ENCODE data around the gene PTGER1.
A peak's percentile ranks its signal among the peaks of the same experiment; 100 is the strongest.
"Not testable (repeated sequence)": the region's sequence is repeated elsewhere in the genome, so short reads cannot be mapped to it uniquely, and the experiment has no call there.

The PTGER1 gene

DNA sequence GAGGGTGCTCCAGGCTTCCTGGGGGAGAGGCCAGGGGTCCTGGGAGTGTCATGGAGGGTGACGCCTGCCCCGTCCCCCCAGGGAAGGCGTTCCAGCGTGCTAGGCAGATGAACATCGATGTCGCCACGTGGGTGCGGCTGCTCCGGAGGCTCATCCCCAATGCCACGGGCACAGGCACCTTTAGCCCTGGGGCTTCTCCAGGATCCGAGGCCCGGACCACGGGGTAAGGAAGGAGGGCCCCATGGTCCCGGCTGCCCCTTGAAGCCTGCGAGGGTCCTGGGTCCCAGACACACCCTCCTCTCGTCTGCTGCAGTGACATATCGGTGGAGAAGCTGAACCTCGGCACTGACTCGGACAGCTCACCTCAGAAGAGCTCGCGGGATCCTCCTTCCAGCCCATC is 11.4 kb downstream of the PTGER1 start:
- no peak overlapping the region for H3K27ac ChIP-seq
- no peak for TF ChIP-seq ZFX (IDR thresholded peaks at IDR 0.05; ENCODE audit: borderline replicate concordance)
- TF ChIP-seq, protein P1, sequence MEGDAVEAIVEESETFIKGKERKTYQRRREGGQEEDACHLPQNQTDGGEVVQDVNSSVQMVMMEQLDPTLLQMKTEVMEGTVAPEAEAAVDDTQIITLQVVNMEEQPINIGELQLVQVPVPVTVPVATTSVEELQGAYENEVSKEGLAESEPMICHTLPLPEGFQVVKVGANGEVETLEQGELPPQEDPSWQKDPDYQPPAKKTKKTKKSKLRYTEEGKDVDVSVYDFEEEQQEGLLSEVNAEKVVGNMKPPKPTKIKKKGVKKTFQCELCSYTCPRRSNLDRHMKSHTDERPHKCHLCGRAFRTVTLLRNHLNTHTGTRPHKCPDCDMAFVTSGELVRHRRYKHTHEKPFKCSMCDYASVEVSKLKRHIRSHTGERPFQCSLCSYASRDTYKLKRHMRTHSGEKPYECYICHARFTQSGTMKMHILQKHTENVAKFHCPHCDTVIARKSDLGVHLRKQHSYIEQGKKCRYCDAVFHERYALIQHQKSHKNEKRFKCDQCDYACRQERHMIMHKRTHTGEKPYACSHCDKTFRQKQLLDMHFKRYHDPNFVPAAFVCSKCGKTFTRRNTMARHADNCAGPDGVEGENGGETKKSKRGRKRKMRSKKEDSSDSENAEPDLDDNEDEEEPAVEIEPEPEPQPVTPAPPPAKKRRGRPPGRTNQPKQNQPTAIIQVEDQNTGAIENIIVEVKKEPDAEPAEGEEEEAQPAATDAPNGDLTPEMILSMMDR (IDR thresholded peaks at IDR 0.05) = no peak

DNA sequence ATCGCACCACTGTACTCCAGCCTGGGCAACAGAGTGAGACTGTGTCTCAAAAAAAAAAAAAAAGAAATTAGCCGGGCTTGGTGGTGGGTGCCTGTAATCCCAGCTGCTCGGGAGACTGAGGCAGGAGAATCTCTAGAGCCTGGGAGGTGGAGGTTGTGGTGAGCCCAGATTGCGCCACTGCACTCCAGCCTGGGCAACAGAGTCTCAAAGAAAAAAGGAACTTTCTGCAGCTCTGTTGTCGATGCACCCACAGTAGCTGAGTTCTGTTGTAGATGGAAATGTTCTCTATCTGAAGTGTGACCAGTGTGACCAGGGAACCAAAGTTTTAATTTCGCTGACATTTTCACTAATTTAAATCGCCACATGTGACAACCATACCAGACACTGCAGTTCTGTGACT is 12.8 kb downstream of the PTGER1 start:
- not testable (repeated sequence) for H3K27ac ChIP-seq

DNA sequence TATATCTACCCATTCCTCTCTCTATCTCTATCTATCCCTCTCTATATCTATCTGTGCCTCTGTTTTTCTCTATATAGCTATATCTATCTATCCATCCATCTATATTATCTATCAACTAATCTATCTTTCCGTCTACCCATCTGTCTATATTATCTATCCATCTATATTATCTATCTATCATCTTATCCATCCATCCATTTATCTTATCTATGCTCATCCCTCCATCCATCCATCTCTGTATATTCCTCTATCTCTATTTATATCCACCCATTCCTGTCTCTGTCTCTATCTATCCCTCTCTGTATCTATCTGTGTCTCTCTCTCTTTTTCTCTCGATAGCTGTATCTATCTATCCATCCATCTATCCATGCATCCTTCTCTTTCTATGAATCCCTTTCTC is 14.2 kb downstream of the PTGER1 start:
- TF ChIP-seq ZFX (IDR thresholded peaks at IDR 0.05; ENCODE audit: borderline replicate concordance) = no peak
- TF ChIP-seq, protein P1 (IDR thresholded peaks at IDR 0.05) = no peak
- no peak overlapping the region for H3K27ac ChIP-seq

DNA sequence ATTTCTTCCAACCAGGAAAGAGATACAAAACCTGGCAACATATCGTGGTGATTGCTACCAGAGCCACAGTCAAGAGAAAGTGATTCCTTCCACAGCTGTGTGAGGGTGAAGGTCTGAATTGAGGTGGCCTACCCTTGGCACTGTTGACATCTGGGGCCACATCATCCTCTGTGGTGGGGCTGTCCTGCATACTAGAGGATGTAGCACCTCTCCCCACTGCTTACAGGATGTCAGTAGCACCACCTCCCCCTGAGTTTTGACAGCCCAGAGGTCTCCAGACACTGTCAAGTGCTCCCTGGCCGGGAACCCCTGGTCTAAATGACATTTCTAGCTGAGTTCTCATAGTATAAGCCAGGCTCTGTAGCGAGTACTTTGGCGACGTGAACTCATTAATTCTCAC is 15.5 kb downstream of the PTGER1 start:
- no peak overlapping the region for H3K27ac ChIP-seq
- no peak for TF ChIP-seq ZFX (IDR thresholded peaks at IDR 0.05; ENCODE audit: borderline replicate concordance)
- TF ChIP-seq, protein P1 (IDR thresholded peaks at IDR 0.05) = no peak

DNA sequence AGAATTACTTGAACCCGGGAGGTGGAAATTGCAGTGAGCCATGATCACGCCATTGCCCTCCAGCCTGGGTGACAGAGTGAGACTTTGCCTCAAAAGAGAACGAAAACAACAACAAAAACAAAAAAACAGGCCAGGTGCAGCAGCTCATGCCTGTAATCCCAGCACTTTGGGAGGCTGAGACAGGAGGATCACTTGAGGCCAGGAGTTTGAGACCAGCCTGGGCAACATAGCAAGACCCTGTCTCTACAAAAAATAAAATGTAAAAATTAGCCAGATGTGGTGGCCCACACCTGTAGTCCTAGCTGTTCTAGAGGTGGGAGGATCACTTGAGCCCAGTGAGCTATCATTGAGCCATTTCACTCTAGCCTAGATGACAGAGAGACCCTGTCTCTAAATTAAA is 22.9 kb downstream of the PTGER1 start:
- H3K27ac ChIP-seq = not testable (repeated sequence)

DNA sequence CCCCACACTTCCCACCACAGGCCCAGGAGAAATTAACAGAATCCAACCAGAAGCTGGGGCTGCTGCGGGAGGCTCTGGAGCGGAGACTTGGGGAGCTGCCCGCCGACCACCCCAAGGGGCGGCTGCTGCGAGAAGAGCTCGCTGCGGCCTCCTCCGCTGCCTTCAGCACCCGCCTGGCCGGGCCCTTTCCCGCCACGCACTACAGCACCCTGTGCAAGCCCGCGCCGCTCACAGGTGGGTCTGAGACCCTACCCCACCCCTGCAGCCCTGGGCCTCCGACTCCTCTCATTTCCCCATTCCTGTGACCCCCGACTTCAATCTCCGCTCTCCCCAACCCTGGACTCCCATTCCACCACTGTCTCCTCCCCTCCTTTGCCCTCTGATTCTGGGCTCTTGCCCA is 24.3 kb downstream of the PTGER1 start:
- TF ChIP-seq ZFX (IDR thresholded peaks at IDR 0.05; ENCODE audit: borderline replicate concordance) = no peak
- no peak overlapping the region for H3K27ac ChIP-seq

DNA sequence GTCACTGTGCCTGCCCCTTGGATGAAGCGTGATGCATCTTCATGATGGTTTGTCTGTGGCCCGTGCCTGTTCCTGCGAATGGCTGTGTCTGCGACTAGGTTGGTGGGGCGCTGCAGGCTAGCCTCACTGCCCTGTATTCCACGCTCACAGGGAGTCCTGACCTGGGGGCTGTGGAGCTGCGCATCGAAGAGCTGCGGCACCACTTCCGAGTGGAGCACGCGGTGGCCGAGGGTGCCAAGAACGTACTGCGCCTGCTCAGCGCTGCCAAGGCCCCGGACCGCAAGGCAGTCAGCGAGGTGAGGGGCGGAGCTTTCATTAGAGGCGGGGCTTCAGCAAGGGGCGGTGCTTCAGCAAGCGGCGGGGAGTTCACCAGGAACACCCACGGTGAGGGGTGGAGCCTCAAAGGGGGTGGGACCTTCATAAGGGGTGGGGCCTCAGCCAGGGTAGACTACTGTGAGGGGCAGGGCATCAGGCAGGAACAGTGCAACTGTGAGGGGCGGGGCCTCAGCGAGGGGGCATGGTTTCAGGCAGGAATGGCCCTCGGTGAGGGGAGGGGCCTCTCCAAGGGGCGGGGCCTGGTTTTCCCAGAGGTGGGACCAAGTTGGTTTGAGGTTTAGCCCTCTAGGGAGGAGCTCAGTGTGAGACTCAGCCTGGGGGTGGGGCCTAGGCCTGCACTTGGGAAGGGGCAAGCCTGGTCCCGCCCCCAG is 24.8 kb downstream of the PTGER1 start:
- TF ChIP-seq, protein P1 (IDR thresholded peaks at IDR 0.05) = no peak
- no peak for TF ChIP-seq ZFX (IDR thresholded peaks at IDR 0.05; ENCODE audit: borderline replicate concordance)
- 0 out of 2 replicates have a peak overlapping the region, but pooled peaks have one; percentile 25 for H3K27ac ChIP-seq

DNA sequence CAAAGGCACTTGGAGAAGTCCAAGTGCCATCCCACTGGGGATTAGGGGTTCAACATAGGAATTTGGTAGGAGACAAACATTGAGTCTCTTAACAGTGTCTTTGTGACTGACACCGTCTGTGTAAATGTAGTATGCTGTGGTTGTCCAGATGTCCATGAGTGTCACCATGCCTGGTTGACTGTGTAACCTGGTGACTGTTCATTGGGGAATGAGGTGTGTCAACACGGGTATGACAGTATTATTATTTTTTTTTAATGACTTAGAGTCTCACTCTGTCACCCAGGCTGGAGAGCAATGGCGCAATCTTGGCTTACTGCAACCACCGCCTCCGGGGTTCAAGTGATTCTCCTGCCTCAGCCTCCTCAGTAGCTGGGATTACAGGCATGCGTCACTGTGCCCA is 25.8 kb downstream of the PTGER1 start:
- 0 out of 2 replicates have a peak overlapping the region, but pooled peaks have one; percentile 25 for H3K27ac ChIP-seq
- TF ChIP-seq, protein P1 (IDR thresholded peaks at IDR 0.05) = no peak
- TF ChIP-seq ZFX (IDR thresholded peaks at IDR 0.05; ENCODE audit: borderline replicate concordance) = no peak

DNA sequence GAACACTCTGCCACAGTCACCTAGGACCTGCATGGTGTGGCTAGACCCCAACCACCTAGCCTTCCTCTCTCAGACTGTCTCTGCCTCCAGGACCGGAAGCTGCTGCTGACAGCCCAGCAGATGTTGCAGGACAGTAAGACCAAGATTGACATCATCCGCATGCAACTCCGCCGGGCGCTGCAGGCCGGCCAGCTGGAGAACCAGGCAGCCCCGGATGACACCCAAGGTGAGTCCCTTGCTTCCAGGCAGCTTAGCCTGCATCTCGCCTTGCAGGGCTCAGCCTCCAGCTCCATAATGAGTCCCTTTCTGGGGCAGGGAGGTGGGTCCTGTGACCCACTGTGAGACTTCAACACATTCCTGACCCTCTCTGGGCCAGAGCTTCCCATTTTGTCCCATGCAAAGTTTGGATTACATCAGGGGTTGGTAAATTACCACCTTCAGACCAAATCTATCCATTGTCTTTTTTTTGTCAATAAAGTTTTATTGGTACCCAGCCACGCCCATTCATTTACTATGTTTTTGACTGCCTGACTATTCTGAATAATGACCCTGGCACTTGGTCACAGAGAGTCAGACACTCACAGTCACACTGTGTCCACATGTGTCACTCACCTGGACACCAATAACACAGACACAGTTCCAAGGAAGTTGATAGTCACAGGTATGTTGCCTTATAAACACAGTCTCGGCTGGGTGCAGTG is 28.7 kb downstream of the PTGER1 start:
- H3K27ac ChIP-seq = no peak overlapping the region
- TF ChIP-seq, protein P1 (IDR thresholded peaks at IDR 0.05) = no peak
- no peak for TF ChIP-seq ZFX (IDR thresholded peaks at IDR 0.05; ENCODE audit: borderline replicate concordance)
